Endothelial cell of umbilical vein (primary cell): ENCODE measurements around the gene INIP. TPM values are rescaled to one million over a fixed set of nuclear protein-coding genes. Genes with fewer than 3 reads are reported as not detected.

Experiments
- BruUV-seq: library from RNA; stranded (reverse); fragments of 400-500 nt; replicated peaks from 2 replicates; lab custom pipeline; 2021; lab: Mats Ljungman, UMichigan
- CTCF ChIA-PET: fragments of 300-600, 350-600 bp; sonication (Branson Sonifier 250); formaldehyde crosslinking; loops from one replicate; lab custom pipeline; 2021; ENCODE audit warnings: antibody characterized with exemption, inconsistent platforms; lab: Charles Lee
- POLR2A ChIA-PET: fragments of 300-600, 350-600 bp; sonication (Branson Sonifier 250); formaldehyde crosslinking; loops from one replicate; lab custom pipeline; 2021; ENCODE audit warnings: antibody characterized with exemption, inconsistent platforms; lab: Charles Lee
- DNase-seq: peaks from one replicate; pipeline ENCODE4 v3.0.0-alpha.2; 2011; ENCODE audit warnings: low read depth, low spot score
- FAIRE-seq: peaks from 2 replicates; lab custom pipeline; 2011; peaks lifted over from hg19 to GRCh38; lab: Jason Lieb, UNC
- H2AFZ ChIP-seq: 2 replicates; pipeline ENCODE4 v1.6.0; 2012; ENCODE audit warnings: low read depth, low read length, control low read depth, inconsistent platforms
- H3K27ac ChIP-seq: 2 replicates; pipeline ENCODE4 v1.5.1; 2011; ENCODE audit warnings: low read depth, mild to moderate bottlenecking, control low read depth, low read length, moderate library complexity; ENCODE audit not compliant: insufficient read depth
- H3K27me3 ChIP-seq, 2 experiments: 2 replicates each; pipeline versions ENCODE4 v1.6.0 to v1.6.1; 2011; ENCODE audit warnings: low read length in 2 of 2, mixed read lengths in 1 of 2; ENCODE audit not compliant: control insufficient read depth in 2 of 2, insufficient read depth in 2 of 2
- H3K36me3 ChIP-seq, 2 experiments: 2 replicates in 1 of 2; 3 replicates in 1 of 2; pipeline ENCODE4 v1.5.1; 2011; ENCODE audit warnings: low read length in 2 of 2, mild to moderate bottlenecking in 1 of 2, moderate library complexity in 1 of 2; ENCODE audit not compliant: control insufficient read depth in 2 of 2, insufficient read depth in 2 of 2; ENCODE audit errors: extremely low read depth in 1 of 2
- H3K4me1 ChIP-seq: 3 replicates; pipeline ENCODE4 v1.5.1; 2011; ENCODE audit warnings: mild to moderate bottlenecking, low read length; ENCODE audit not compliant: control insufficient read depth, insufficient read depth; ENCODE audit errors: extremely low read depth
- H3K4me2 ChIP-seq: 2 replicates; pipeline ENCODE4 v1.6.1; 2011; ENCODE audit warnings: low read length, control low read depth, mixed read lengths; ENCODE audit not compliant: insufficient read depth
- H3K4me3 ChIP-seq, 3 experiments: fragments of 200-600 bp in 1 of 3; sonication (generic), shearing (Covaris generic) in 1 of 3; replicated peaks in 1 of 3; 2 replicates each; pipeline ENCODE4 v1.5.1; 2011 to 2016; ENCODE audit warnings: control low read depth in 3 of 3, low read length in 3 of 3, mild to moderate bottlenecking in 2 of 3, inconsistent platforms in 1 of 3, low read depth in 1 of 3, moderate library complexity in 1 of 3; ENCODE audit not compliant: insufficient read depth in 1 of 3
- H3K79me2 ChIP-seq: 2 replicates; pipeline ENCODE4 v1.6.0; 2012; ENCODE audit warnings: low read length, inconsistent platforms; ENCODE audit not compliant: control insufficient read depth, insufficient read depth
- H3K9ac ChIP-seq: replicated peaks from 2 replicates; pipeline ENCODE3; 2011; ENCODE audit warnings: low read length, control low read depth; ENCODE audit not compliant: insufficient read depth; ENCODE audit errors: extremely low read depth
- H3K9me1 ChIP-seq: replicated peaks from 3 replicates; pipeline ENCODE4 v1.6.0; 2011; ENCODE audit warnings: mild to moderate bottlenecking, low read length; ENCODE audit not compliant: control insufficient read depth, insufficient read depth; ENCODE audit errors: extremely low read depth
- H3K9me3 ChIP-seq: replicated peaks from 2 replicates; pipeline ENCODE4 v1.5.1; 2012; ENCODE audit warnings: low read length, inconsistent platforms; ENCODE audit not compliant: control insufficient read depth, insufficient read depth
- H4K20me1 ChIP-seq: replicated peaks from 2 replicates; pipeline ENCODE3; 2011; ENCODE audit warnings: mild to moderate bottlenecking, low read length; ENCODE audit not compliant: control insufficient read depth, insufficient read depth; ENCODE audit errors: extremely low read depth
- CTCF ChIP-seq, 2 donors: IDR thresholded peaks; 1 replicate in 1 of 2; 2 replicates in 1 of 2; pipeline ENCODE4 v1.5.1; 2011; ENCODE audit warnings: low read length in 2 of 2, mild to moderate bottlenecking in 2 of 2, moderate library complexity in 2 of 2, control low read depth in 1 of 2, inconsistent platforms in 1 of 2, low read depth in 1 of 2; ENCODE audit not compliant: insufficient read depth in 1 of 2; ENCODE audit errors: extremely low read depth in 1 of 2
- FOS ChIP-seq: IDR thresholded peaks from 2 replicates; pipeline ENCODE4 v1.6.1; 2011; ENCODE audit warnings: mild to moderate bottlenecking, low read length, moderate library complexity, borderline replicate concordance; ENCODE audit not compliant: insufficient read depth
- GATA2 ChIP-seq: IDR thresholded peaks from 2 replicates; pipeline ENCODE4 v1.7.0; 2011; ENCODE audit warnings: low read depth, mild to moderate bottlenecking, moderate library complexity, mixed read lengths, low read length; ENCODE audit not compliant: insufficient read length, insufficient read depth
- JUN ChIP-seq: IDR thresholded peaks from 2 replicates; pipeline ENCODE4 v1.6.1; 2011; ENCODE audit warnings: borderline replicate concordance, low read depth; ENCODE audit not compliant: insufficient read length, insufficient read depth
- MAX ChIP-seq: IDR thresholded peaks from 2 replicates; pipeline ENCODE4 v1.6.1; 2011; ENCODE audit not compliant: insufficient read depth, insufficient read length
- MYC ChIP-seq: IDR thresholded peaks from one replicate; pipeline ENCODE4 v1.6.1; 2011; ENCODE audit warnings: mild to moderate bottlenecking, low read depth, low read length
- POLR2A ChIP-seq: IDR thresholded peaks from 2 replicates; pipeline ENCODE4 v1.6.1; 2012; ENCODE audit warnings: low read depth, mild to moderate bottlenecking, control low read depth, low read length
- POLR2AphosphoS5 ChIP-seq: IDR thresholded peaks from 2 replicates; pipeline ENCODE4 v1.6.1; 2012; ENCODE audit warnings: low read depth, mild to moderate bottlenecking, control low read depth, low read length, moderate library complexity; ENCODE audit not compliant: insufficient read depth
- dilution Hi-C: fragments of 300-500 bp; cut with MboI; formaldehyde crosslinking; loops from one replicate; pipeline ENCODE4 v1.15.0; 2019; ENCODE audit warnings: low sequenced_read_pairs; ENCODE audit not compliant: extremely low pct_ligation_motif_present
- intact Hi-C: fragments of 100-400 bp; cut with micrococcal nuclease; formaldehyde crosslinking; loops from one replicate; pipeline ENCODE4 v1.10.0; 2022
- polyA plus RNA-seq, 4 experiments: library from polyadenylated mRNA; depleted of rRNA in 3 of 4; stranded (reverse) in 3 of 4; unstranded in 1 of 4; fragments of >200 nt; gene quantifications; 2 replicates each; pipeline versions ENCODE4 v1.2.1 to v1.2.3, GENCODE V29; 2011 to 2012; ENCODE audit warnings: missing spikeins in 1 of 4
- total RNA-seq: library from RNA; stranded (reverse); gene quantifications from 2 replicates; pipeline ENCODE4 v1.2.3, GENCODE V29; 2021

INIP gene
- total and polyA plus RNA-seq, 2 donors (not counting 3 experiments of a cell fraction or from before 2014, with no cell fraction given), result 12.3 to 25.7 TPM

- Histone ChIP-seq H3K36me3 (no peaks in the 10 kb centered on the region), H4K20me1 (no peaks in the 10 kb centered on the region), H3K27ac (no peak overlapping the region), H3K4me1 (no peaks in the 10 kb centered on the region), H2AFZ (no peak overlapping the region), H3K9ac (no peak overlapping the region), H3K79me2 (no peaks in the 10 kb centered on the region), H3K27me3 (no peaks in the 10 kb centered on the region), H3K4me2 (no peak overlapping the region), H3K9me3 (no peaks in the 10 kb centered on the region), H3K4me3 (no peak overlapping the region), H3K9me1 (no peaks in the 10 kb centered on the region)
- DNase-seq (no peak), FAIRE-seq (no peak)
- intact Hi-C loops, result no loop called here
- ChIA-PET CTCF (interaction anchor here (1.2 kb wide), 1 partner anchor 42 kb away, joined by 3 read pairs; no protein-coding TSS in a partner anchor), POLR2A (interaction anchor here (0.7 kb wide), 1 partner anchor 298 kb away, joined by 4 read pairs; no protein-coding TSS in a partner anchor)
- dilution Hi-C loops, result no loop called here
- TF ChIP-seq MYC, result no peak
- no peak for TF ChIP-seq POLR2A
- no peak for TF ChIP-seq POLR2AphosphoS5
- no peak for TF ChIP-seq JUN
- TF ChIP-seq GATA2, result no peak
- no peak for TF ChIP-seq CTCF (IDR thresholded peaks at IDR 0.05; ENCODE audit: extremely low read depth in 1 of 2, insufficient read depth in 1 of 2, low read depth in 1 of 2, low read length in 2 of 2)
- TF ChIP-seq FOS, result no peak
- no peak for TF ChIP-seq MAX
- BruUV-seq, result no TSS peak
These were observed 63.6 kb downstream of the INIP start for GRCh38 chr9:112654282-112654681.
